GM12878 (cell line): ENCODE results near the gene PRKN.

ENCODE experiments used
- CTCF ChIP-seq, 3 experiments: IDR thresholded peaks in 2 of 3; conservative IDR thresholded peaks in 1 of 3; 2 replicates each; pipeline ENCODE4 v1.5.1; 2011; ENCODE audit warnings: low read depth in 3 of 3, low read length in 3 of 3, mild to moderate bottlenecking in 3 of 3, control low read depth in 2 of 3, moderate library complexity in 2 of 3, inconsistent platforms in 1 of 3, mixed read lengths in 1 of 3; ENCODE audit not compliant: control insufficient read depth in 2 of 3, insufficient read depth in 1 of 3; ENCODE audit errors: extremely low read depth in 1 of 3
- MAX ChIP-seq: IDR thresholded peaks from 2 replicates; pipeline ENCODE4 v1.6.1; 2012; ENCODE audit warnings: low read depth, low read length, improper control_type of control experiment
- YY1 ChIP-seq: IDR thresholded peaks from 2 replicates; pipeline ENCODE4 v1.6.1; 2011; ENCODE audit warnings: low read depth, mild to moderate bottlenecking, low read length

GRCh38 chr6:162704001-162704400 lies 23.6 kb downstream of the PRKN start:
- no peak for TF ChIP-seq YY1
- no peak for TF ChIP-seq MAX
- no peak for TF ChIP-seq CTCF (IDR thresholded peaks at IDR 0.05 in 2 of 3, conservative IDR thresholded peaks at IDR 0.05 in 1 of 3; ENCODE audit: control insufficient read depth in 2 of 3, extremely low read depth in 1 of 3, insufficient read depth in 1 of 3, low read depth in 3 of 3, low read length in 3 of 3)
